Mammary epithelial cell (primary cell): ENCODE data around the gene RHOC.

Experiments used
- CTCF ChIP-seq, 2 donors: IDR thresholded peaks in 1 of 2; conservative IDR thresholded peaks in 1 of 2; 2 replicates each; pipeline ENCODE4 v1.5.1; 2011 to 2012; ENCODE audit warnings: inconsistent platforms in 2 of 2, low read length in 2 of 2, mild to moderate bottlenecking in 2 of 2, control low read depth in 1 of 2, low read depth in 1 of 2; ENCODE audit not compliant: insufficient read depth in 1 of 2; ENCODE audit errors: extremely low read depth in 1 of 2
- EZH2 ChIP-seq: IDR thresholded peaks from 2 replicates; pipeline ENCODE4 v1.6.1; 2012; ENCODE audit warnings: low read length, inconsistent platforms, borderline replicate concordance

- TF ChIP-seq CTCF (conservative IDR thresholded peaks at IDR 0.05 in 1 of 2, IDR thresholded peaks at IDR 0.05 in 1 of 2; ENCODE audit: extremely low read depth in 1 of 2, insufficient read depth in 1 of 2, low read depth in 1 of 2, low read length in 2 of 2) (no peak), EZH2 (no peak)
Observed at GRCh38 chr1:112672842-112673241, 34.1 kb downstream of the RHOC start.
